Inferior parietal cortex (tissue), 1 donor: Measurements from ENCODE around the gene CACNA2D2.

ENCODE experiments used
- DNase-seq: peaks from one replicate; pipeline ENCODE4 v3.0.0-alpha.2; 2016; ENCODE audit errors: extremely low spot score

CACNA2D2 gene

GRCh38 chr3:50371133-50371685 is 132.2 kb downstream of the CACNA2D2 start:
- no peak for DNase-seq

DNA sequence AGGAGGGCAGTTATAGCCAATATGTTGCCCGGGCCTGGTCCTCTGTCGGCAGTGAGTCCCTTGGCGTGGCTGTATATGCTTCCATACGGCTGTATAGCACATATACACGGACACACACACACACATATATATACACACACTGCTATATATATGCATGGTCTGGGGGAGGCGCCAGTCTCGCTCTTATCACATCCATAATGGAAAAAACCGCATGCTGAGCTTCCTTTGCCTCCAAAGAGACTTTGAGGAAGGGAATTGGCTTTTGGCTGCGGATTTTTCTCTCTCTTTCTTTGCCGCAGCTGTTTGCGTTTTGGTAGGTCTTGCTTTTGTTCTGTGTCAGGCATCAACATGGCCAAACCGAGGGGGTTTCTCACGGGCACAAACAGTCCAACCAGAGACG is 132.8 kb downstream of the CACNA2D2 start:
- peak; percentile 59 for DNase-seq

- no peak for DNase-seq
Observed at GRCh38 chr3:50369012-50369670, 134.3 kb downstream of the CACNA2D2 start.

GRCh38 chr3:50365842-50366220 is 137.6 kb downstream of the CACNA2D2 start:
- no peak for DNase-seq

DNA sequence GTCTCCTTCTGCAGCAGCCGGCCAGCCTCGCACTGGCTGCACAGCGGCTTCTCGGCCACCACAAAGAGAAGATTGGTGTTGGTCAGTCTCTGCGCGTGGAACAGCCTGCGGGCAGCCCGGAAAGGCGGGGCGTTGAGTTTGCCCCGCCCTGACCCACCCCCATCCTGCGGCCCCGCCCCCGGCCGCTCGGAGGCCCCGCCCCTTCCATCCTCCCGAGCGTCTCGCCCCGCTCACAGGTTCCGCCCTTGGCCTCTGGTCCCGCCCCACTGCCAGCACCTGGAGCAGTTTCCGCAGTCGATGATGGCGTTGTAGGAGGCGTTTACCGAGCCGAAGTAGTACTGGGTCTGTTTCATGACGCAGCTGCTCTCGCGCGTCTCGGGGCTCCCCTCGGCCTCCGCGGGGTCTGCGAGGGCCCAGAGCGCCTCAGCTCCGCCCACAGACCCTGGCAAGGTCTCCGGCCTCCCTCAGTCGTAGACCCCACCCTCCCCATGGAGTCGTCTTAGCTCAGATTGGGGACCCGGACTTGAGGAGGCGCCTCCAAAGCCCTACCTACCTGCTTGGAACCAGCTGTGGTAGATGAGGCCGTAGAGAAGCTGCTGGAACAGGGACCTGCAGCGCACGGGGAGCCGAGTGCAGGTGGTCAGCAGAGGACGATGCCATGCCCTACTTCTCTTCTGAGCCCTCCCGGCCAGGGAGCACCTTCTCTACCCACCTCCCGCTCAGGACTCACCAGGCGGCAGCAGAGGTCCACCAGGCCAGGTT is 138.2 kb downstream of the CACNA2D2 start:
- peak; percentile 30 for DNase-seq

- DNase-seq, result no peak
Observed at GRCh38 chr3:50364573-50365079, 138.8 kb downstream of the CACNA2D2 start.

- DNase-seq, result no peak
Observed at GRCh38 chr3:50359760-50360110, 143.7 kb downstream of the CACNA2D2 start.

DNA sequence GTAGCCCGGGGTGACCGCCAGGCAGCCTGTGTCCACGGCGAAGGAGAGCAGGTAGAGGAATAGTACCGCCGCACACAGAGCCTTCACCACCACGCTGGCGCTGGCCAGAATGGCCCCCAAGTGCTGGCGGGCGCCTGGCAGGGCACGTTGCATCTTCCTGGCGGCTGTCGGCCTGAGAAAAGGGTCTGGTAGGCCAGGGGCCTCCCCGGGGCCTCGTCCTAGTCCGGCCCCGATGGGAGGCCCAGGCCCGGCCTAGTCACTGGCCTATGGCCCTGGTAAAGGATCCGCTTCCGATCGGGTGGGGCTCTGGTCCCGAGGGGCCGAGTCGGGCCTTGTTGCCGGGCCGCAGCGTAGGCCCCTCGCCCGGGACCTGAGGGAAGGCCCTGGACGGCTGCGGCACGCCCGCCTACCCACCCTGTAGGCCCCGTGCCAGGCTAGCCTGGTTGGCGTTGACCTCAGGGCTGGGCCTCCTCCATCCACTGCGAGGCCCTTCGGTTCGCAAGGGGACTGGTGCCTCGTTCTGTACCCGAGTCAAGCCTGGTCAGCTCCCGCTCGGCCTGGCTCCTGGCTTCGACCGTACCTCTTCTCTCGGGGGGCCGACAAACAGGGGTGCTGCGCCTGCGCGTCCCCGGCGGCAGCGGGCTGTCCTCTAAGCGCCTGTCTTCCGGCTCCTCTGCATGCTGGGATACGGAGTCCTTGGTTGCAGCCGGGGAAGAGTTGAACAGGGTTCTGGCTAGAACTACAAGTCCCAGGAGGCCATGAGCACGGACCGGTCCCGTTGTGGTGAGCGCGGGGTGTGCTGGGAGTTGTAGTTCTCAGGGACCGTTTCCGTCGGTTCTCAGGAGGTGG is 144.3 kb downstream of the CACNA2D2 start, which contains the start of gene TMEM115:
Gene TMEM115, minus strand, starts transcription at position 611 of the 849 bp plus-strand sequence. Its CDS starts 458 bp downstream, at position 153.
- peak; percentile 99 for DNase-seq

DNA sequence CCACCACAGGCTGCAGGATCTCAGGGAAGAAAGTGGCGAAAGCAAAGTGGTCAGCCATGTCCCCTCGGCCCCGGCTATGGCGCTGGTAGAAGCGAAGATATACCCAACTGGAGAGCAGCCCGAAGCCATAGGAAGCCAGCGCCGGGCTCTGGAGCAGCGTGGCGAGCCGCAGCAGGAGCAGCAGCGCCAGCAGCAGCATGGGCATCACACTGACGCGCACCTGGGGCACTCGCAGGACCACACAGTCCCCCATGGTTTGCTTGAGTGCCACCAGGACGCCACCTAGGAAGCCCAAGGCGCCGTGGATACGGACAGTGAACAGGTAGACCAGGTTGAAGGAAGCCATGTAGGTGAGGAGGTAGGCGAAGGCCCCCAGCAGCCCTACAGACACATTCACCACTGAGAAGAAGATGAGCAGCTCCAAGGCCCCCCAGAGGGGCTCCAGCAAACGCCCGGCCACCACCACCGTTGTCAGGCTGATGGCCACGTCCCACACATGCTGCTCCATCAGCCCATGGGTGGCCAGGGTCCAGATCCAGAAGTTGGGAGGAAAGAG is 145.0 kb downstream of the CACNA2D2 start:
- no peak for DNase-seq

GRCh38 chr3:50357481-50357880 is 146.0 kb downstream of the CACNA2D2 start:
- no peak for DNase-seq

DNA sequence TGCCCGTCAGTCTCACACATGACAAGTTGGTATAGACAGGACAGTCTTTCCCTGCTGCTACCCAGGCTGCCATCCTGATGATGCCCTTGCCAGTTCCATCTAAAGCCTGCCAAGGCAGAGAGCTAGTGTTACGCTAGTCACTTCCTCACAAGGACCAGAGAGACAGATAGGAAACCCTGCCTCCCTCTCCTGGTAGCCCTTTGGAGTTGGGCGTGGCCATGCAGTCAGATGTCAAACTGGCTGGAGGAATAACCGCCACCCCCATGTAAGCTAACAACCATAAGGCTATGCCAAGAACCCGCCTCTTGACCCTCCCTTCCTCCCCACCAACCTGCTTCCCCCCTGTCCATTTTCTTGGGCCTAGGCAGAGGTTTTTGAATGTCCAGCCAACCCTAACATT is 146.9 kb downstream of the CACNA2D2 start:
- no peak for DNase-seq

- DNase-seq, result no peak
Observed at GRCh38 chr3:50355829-50356552, 147.4 kb downstream of the CACNA2D2 start.

DNA sequence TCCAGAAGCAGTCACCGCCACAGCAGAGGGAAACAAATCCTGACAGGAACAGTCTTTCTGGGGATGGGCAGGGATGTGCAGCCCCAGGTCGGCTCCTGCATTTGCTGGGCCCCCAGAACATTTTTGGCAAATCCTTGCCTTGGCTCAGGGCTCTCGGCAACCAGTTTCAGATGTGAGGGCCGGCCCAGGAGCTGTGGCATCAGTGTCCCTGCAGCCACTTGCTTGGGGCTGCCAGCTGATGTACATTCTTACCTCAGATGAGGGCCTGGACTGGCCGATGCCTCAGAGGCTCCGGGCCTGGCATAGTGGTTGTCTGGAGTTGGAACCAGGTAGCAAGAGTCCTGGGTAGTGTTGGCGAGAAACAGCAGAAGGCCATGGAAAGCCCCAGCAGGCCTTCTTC is 148.6 kb downstream of the CACNA2D2 start:
- DNase-seq, result no peak

GRCh38 chr3:50354186-50354764 is 149.2 kb downstream of the CACNA2D2 start:
- no peak for DNase-seq

DNA sequence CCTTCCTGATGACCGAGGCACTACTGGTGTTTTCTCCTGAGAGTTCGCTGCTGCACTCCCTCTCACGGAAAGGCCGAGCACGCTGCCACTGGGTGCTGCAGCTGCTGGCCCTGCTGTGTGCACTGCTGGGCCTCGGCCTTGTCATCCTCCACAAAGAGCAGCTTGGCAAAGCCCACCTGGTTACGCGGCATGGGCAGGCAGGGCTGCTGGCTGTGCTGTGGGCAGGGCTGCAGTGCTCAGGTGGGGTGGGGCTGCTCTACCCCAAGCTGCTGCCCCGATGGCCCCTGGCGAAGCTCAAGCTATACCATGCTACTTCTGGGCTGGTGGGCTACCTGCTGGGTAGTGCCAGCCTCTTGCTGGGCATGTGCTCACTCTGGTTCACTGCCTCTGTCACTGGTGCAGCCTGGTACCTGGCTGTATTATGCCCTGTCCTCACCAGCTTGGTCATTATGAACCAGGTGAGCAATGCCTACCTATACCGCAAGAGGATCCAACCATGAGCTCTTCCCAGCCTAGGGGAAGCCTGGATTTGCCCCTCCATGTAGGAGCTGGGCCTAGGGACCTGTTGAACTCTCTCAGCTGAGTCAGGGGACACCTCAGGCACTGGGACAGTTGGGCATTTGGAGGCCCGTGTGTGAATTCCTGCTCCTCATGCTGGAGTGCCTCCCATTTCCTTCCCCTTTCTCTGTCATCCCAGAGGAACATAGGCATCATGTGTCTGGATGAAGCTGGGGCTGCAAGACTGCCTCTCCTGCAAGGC is 150.0 kb downstream of the CACNA2D2 start:
- no peak for DNase-seq

- no peak for DNase-seq
Observed at GRCh38 chr3:50352781-50353180, 150.7 kb downstream of the CACNA2D2 start.

- no peak for DNase-seq
Observed at GRCh38 chr3:50351323-50351697, 152.1 kb downstream of the CACNA2D2 start.

GRCh38 chr3:50350527-50351322 is 152.7 kb downstream of the CACNA2D2 start, which contains the start of the genes CYB561D2 and NPRL2:
Gene CYB561D2, plus strand, starts transcription at chr3:50350862. Its CDS starts 572 bp downstream, at chr3:50351434.
Gene NPRL2, minus strand, starts transcription at chr3:50350775. Its CDS starts 123 bp downstream, at chr3:50350652.
- peak; percentile 94 for DNase-seq

GRCh38 chr3:50350213-50350526 is 153.3 kb downstream of the CACNA2D2 start:
- no peak for DNase-seq
